Stimulated activated CD4-positive, alpha-beta T cell treated with anti-CD3 and anti-CD28 coated beads, Interleukin-1b, Interleukin-23, amount 100 ng/mL, for 1 hour (primary cell): ENCODE measurements around the gene PIK3CG.
"Not testable (repeated sequence)": the region's sequence is repeated elsewhere in the genome, so short reads cannot be mapped to it uniquely, and the experiment has no call there.

Experiments
- DNase-seq, 2 donors: peaks; one replicate each; pipeline ENCODE4 v3.0.0-alpha.2; 2020; ENCODE audit warnings: low read depth in 2 of 2

Gene PIK3CG

GRCh38 chr7:106865130-106866041, at the start of gene PIK3CG:
PIK3CG (plus strand) TSS chr7:106865282; CDS start chr7:106867562, 2,280 bp downstream.
- no peak for DNase-seq

DNA sequence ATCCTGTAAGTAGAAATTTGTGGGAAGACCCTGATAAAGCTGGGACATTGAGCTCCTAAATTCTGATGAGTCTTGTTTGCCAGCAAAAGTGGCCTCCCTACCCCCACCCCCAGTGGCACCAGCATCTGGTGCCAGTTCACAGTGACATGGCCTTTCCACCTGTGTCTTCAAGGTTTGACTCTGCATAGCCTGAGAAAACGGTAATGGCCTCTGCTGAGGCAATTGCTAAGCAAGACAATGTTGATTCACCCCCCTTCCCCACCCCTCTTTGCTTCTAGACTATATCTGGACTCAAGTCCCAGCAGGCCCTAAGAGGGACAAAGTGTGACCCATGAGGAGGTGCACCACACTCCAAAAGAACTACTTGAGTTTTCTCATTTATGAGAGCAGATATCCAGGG, 48.0 kb upstream of the PIK3CG start:
- DNase-seq: no peak

GRCh38 chr7:106818736-106819135, 46.3 kb upstream of the PIK3CG start:
- DNase-seq: no peak

- no peak for DNase-seq
Measured at GRCh38 chr7:106819546-106819945, 45.5 kb upstream of the PIK3CG start.

DNA sequence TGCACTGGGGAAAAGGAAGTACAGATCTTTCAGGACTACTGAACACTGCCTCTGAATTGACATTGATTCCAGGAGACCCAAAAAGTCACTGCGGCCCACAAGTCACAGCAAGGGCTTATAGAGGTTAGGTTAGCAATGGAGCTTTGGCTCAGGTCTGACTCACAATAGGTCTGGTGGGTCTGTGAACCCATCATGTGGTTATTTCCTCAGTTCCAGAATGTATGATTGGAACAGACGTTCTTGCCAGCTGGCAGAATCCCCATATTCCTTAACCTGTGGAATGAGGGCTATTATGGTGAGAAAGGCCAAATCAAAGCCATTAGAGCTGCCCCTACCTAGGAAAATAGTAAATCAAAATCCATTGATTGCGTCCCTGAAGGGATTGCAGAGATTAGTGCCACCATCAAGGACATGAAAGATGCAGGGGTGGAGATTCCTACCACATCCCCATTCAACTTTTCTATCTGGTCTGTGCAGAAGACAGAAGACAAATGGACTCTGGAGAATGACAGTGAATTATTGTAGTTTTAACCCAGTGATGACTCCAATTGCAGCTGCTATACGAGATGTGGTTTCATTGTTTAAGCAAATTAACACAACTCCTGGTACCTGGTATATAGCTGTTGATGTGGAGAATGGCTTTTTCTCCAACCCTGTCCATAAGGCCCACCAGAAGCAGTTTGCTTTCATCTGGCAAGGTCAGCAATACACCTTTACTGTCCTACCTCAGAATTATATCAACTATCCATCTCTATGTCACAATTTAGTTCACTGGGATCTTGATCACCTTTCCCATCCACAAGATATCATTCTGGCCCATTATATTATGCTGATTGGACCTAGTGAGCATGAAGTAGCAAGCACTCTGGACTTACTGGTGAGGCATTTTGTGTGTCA, 44.5 kb upstream of the PIK3CG start:
- DNase-seq: no peak

GRCh38 chr7:106823631-106824030, 41.5 kb upstream of the PIK3CG start:
- DNase-seq: no peak

GRCh38 chr7:106824458-106824857, 40.6 kb upstream of the PIK3CG start:
- no peak for DNase-seq

DNA sequence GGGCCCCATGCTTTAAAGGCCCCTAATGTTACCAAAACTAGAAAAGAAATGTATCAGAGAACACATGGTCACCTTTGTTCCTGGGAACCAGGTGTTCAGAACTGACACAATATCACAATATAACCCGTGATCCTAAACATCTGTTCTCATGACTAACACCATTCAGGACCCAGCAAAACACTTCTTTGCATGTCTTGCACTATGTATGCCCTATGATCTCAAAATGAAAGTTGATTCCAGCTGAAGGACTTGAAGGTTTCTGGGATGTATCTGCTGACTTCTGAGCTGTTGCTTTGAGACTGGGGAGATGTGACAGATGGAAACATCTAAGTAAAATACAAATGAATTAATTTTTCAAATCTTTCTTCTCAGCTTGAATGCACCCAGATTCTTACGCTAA, 37.5 kb upstream of the PIK3CG start:
- DNase-seq: no peak

DNA sequence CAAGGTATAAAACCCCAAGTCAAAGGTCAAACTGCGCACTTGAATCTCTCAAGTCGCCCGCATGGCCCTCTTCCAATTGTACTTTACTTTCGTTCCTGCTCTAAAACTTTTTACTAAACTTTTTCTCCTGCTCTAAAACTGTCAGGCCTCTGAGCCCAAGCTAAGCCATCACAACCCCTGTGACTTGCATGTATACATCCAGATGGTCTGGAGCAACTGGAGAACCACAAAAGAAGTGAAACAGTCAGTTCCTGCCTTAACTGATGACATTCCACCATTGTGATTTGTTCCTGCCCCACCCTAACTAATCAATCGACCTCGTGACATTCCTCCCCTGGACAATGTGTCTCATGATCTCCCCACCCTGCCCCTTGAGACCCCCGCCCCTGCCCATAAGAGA, 35.6 kb upstream of the PIK3CG start:
- DNase-seq: no peak

- not testable (repeated sequence) for DNase-seq
Measured at GRCh38 chr7:106830896-106831295, 34.2 kb upstream of the PIK3CG start.

DNA sequence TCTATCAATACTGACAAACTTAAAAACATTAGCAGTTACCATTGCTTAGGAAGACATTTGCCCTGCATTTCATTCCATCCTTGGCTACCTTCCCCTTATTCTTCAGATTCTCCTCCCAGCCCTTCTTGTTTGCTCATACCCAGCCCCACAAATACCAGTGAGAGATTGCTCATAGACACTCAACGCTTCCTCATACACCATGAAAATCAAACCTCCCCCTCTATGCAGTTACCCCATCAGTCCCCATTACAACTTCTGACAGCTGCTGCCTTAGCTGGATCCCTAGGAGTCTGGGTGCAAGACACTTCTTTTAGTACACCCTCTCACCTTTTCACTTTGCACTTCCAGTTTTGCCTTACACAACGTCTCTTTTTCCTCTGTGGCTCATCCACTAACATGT, 28.3 kb upstream of the PIK3CG start:
- DNase-seq: no peak

- DNase-seq: no peak
Measured at GRCh38 chr7:106839511-106839910, 25.6 kb upstream of the PIK3CG start.

DNA sequence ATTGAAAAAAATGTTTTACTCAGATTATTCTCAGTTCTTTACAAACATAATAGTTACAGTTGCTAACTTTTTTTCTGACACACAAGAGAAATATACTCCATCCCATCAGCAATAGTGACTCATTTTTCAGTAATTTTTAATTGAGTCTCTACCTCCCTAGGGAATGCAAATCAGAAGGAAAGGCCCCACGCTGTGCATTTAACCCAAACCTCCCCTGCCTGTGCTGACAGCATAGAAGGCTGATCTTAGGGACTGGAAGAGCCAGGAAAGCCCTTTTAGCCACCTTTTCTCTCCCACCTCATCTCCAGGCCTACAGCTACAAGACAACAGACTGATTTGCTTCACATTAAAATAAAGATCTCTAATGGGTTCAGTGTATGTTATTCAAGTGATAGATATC, 24.7 kb upstream of the PIK3CG start:
- no peak for DNase-seq

GRCh38 chr7:106841896-106842390, 23.1 kb upstream of the PIK3CG start:
- DNase-seq: no peak

GRCh38 chr7:106844279-106844997, 20.6 kb upstream of the PIK3CG start:
- DNase-seq: no peak

- no peak for DNase-seq
Measured at GRCh38 chr7:106848049-106848448, 17.0 kb upstream of the PIK3CG start.

- no peak for DNase-seq
Measured at GRCh38 chr7:106848851-106849442, 16.1 kb upstream of the PIK3CG start.

- not testable (repeated sequence) for DNase-seq
Measured at GRCh38 chr7:106851632-106852031, 13.4 kb upstream of the PIK3CG start.

DNA sequence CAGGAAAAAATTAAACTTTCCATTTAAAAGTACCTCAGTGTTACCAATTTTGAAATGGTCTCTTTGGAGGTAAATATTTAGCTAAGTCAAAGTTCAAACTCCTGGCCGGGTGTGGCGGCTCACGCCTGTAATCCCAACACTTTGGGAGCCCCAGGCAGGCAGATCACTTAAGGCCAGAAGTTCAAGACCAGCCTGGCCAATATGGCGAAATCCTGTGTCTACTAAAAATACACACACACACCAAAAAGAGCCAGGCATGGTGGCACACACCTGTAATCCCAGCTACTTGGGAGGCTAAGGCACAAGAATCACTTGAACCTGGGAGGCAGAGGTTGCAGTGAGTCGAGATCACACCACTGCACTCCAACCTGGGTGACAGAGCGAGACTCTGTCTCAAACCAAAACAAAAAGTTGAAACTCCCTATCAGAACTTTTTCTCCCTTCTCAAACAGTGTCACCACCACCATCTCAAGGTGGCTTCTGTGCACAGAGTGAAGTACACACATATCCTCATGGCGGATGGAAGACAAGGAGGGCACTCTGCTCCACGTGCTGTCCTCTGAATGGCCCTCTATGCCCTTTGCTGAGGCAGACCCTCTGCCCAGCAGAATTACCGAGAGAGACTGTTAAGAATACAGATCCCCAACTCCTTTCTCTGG, 11.7 kb upstream of the PIK3CG start:
- no peak for DNase-seq

DNA sequence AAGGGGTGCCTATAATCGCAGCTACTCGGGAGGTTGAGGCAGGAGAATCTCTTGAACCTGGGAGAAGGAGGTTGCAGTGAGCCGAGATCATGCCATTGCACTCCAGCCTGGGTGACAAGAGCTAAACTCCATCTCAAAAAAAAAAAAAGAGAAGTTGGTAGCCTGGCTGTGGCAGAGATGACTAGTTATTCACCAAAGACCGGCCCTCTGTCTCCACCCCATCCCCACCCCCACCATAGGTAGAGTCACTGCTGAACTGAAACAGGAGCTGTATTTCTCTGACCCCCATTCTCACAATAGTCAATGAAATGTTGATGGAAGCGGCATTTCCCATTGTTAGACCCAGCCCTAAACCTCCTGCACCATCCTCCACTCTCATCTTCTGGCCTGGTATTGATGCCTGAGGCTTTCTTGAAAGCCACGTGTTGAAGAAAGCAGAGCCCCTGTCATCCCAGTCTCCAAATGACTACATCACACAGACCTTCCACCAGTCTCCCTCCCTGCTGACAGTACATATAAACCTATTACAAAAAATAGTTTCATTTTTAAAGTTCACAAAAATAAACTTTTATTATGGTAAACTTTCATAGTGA, 9.4 kb upstream of the PIK3CG start:
- DNase-seq: no peak
